ENCODE data around the gene HMGN3. TPM values are rescaled to one million over a fixed set of nuclear protein-coding genes. Genes with fewer than 3 reads are reported as not detected.

The HMGN3 gene
- total RNA-seq, 3 donors from 2014 or later (not counting 1 experiment from before 2014, with no cell fraction given) = 57.3 to 65.1 (median 58.2) TPM

DNA sequence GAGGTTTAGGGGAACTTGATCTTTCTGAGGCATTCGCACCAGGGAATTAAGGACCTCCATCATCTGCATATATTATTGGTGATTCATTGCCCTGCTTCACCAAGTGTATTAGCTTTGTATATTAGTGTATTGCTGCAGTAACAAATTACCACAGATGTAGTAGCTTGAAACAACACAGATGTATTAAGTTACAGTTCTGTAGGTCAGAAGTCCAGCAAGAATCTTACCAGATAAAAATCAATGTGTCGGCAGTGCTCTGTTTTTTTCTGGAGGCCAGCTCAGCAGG lies 65.8 kb downstream of the HMGN3 start:
- TF ChIP-seq, protein P1, sequence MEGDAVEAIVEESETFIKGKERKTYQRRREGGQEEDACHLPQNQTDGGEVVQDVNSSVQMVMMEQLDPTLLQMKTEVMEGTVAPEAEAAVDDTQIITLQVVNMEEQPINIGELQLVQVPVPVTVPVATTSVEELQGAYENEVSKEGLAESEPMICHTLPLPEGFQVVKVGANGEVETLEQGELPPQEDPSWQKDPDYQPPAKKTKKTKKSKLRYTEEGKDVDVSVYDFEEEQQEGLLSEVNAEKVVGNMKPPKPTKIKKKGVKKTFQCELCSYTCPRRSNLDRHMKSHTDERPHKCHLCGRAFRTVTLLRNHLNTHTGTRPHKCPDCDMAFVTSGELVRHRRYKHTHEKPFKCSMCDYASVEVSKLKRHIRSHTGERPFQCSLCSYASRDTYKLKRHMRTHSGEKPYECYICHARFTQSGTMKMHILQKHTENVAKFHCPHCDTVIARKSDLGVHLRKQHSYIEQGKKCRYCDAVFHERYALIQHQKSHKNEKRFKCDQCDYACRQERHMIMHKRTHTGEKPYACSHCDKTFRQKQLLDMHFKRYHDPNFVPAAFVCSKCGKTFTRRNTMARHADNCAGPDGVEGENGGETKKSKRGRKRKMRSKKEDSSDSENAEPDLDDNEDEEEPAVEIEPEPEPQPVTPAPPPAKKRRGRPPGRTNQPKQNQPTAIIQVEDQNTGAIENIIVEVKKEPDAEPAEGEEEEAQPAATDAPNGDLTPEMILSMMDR (IDR thresholded peaks at IDR 0.05) = no peak
- ATAC-seq (no peak), DNase-seq (no peak)
- H3K4me1 Mint-ChIP-seq = no peaks in the 10 kb centered on the region
- H3K36me3 Mint-ChIP-seq = no peaks in the 10 kb centered on the region
- peaks cover 0 to 4% of the 10 kb centered on the region in 2 donors for H3K27me3 Mint-ChIP-seq (ENCODE audit: low read depth in 2 of 2)
- Histone ChIP-seq H3K4me1 (ENCODE audit: control insufficient read depth, insufficient read depth, low read length) (no peaks in the 10 kb centered on the region), H3K9me3 (ENCODE audit: control insufficient read depth, insufficient read depth, low read length) (no peaks in the 10 kb centered on the region), H3K4me3 (ENCODE audit: low read length) (no peak overlapping the region), H3K27me3 (ENCODE audit: control insufficient read depth, insufficient read depth, low read length) (no peaks in the 10 kb centered on the region), H3K36me3 (ENCODE audit: control insufficient read depth, insufficient read depth, low read length) (no peaks in the 10 kb centered on the region), H3K27ac (ENCODE audit: low read length) (no peak overlapping the region)
- H3K4me3 Mint-ChIP-seq = no peak overlapping the region
- no peak overlapping the region for H3K27ac Mint-ChIP-seq
- intact Hi-C loops (cut with micrococcal nuclease) = no loop called here
- 96% methylated on average over 2 of the region's 2 CpGs for WGBS (ENCODE audit: insufficient coverage)
- no peaks in the 10 kb centered on the region for H3K9me3 Mint-ChIP-seq

DNA sequence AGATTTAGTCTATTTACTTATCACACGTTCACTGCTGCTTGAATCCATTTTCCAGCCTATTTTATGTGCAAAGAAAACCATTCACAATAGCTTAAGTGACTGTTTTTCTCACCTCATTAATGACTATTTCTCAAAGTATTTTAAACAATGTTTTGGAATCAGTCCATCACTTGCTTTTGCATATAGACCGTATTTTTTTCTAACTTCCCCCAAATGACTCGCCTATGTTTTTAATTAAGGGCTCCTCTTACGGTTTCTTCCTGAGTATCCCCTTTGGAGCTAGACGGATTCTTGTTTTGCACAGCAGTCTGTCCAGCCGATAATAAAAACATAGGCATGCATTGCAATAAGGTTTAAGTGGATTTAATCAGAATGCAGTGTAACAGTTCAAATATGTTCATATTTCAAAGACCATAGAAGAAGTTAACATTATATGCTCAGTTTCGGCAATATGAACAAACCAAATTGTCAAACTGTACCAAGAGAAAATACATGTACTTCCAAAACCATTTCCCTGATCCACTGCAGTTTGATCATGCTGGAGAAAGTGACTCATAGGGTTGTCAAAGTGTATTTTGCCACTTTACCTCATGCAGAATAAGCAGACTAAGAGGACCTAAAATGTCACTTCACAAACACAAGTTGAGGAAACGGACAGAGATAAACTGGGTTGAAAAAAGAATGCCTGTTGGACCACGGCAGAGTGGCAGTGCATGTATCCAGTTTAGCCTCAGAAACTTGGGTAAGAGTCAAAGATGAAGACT lies 66.4 kb downstream of the HMGN3 start:
- Mint-ChIP-seq H3K27ac (no peak overlapping the region), H3K4me1 (no peaks in the 10 kb centered on the region), H3K4me3 (no peak overlapping the region), H3K27me3 (ENCODE audit: low read depth in 2 of 2) (peaks cover 2 to 4% of the 10 kb centered on the region in 2 donors), H3K36me3 (no peaks in the 10 kb centered on the region), H3K9me3 (no peaks in the 10 kb centered on the region)
- intact Hi-C loops (cut with micrococcal nuclease) = no loop called here
- Histone ChIP-seq H3K36me3 (ENCODE audit: control insufficient read depth, insufficient read depth, low read length) (no peaks in the 10 kb centered on the region), H3K27me3 (ENCODE audit: control insufficient read depth, insufficient read depth, low read length) (no peaks in the 10 kb centered on the region), H3K9me3 (ENCODE audit: control insufficient read depth, insufficient read depth, low read length) (no peaks in the 10 kb centered on the region), H3K27ac (ENCODE audit: low read length) (no peak overlapping the region), H3K4me3 (ENCODE audit: low read length) (no peak overlapping the region), H3K4me1 (ENCODE audit: control insufficient read depth, insufficient read depth, low read length) (no peaks in the 10 kb centered on the region)
- no peak for ATAC-seq
- DNase-seq = no peak
- WGBS (ENCODE audit: insufficient coverage) = 77% methylated on average over 9 of the region's 9 CpGs
- TF ChIP-seq, protein P1 (IDR thresholded peaks at IDR 0.05) = no peak

DNA sequence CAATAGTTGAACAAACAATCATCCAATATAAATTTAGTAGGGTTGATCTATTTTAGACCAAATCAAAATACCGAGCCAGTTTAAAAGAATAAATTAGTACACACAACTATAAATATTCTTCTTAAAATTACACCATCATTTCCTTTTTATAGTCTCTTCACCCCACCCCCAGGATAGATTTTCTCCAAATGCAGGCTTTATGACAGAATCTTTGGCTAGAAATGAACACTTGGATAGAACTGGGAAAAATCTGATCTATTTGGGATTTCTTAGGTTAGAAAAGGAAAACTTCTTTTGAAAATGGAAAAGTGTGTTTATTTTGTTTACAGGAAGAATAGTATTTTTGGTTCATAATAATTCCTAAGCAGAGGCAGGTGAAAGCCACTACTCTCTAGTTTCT lies 74.6 kb downstream of the HMGN3 start:
- no peak overlapping the region for H3K4me3 ChIP-seq (ENCODE audit: low read length)
- intact Hi-C loops (cut with micrococcal nuclease) = no loop called here
- Mint-ChIP-seq H3K36me3 (no peaks in the 10 kb centered on the region), H3K4me3 (no peak overlapping the region), H3K27me3 (ENCODE audit: low read depth in 2 of 2) (peaks cover 6 to 16% of the 10 kb centered on the region in 2 donors), H3K4me1 (no peaks in the 10 kb centered on the region), H3K27ac (no peak overlapping the region), H3K9me3 (no peaks in the 10 kb centered on the region)
- ATAC-seq = no peak
- H3K9me3 ChIP-seq (ENCODE audit: control insufficient read depth, insufficient read depth, low read length) = no peaks in the 10 kb centered on the region
- H3K36me3 ChIP-seq (ENCODE audit: control insufficient read depth, insufficient read depth, low read length) = no peaks in the 10 kb centered on the region
- H3K4me1 ChIP-seq (ENCODE audit: control insufficient read depth, insufficient read depth, low read length) = no peaks in the 10 kb centered on the region
- TF ChIP-seq, protein P1 (IDR thresholded peaks at IDR 0.05) = no peak
- no peak overlapping the region for H3K27ac ChIP-seq (ENCODE audit: low read length)
- no peaks in the 10 kb centered on the region for H3K27me3 ChIP-seq (ENCODE audit: control insufficient read depth, insufficient read depth, low read length)
- no peak for DNase-seq
- 83% methylated on average over 1 of the region's 1 CpG for WGBS (ENCODE audit: insufficient coverage)

Data from natural killer cell (primary cell).